IMR-90 (cell line): Measurements from ENCODE around the gene MCM3AP. TPM values are rescaled to one million over a fixed set of nuclear protein-coding genes. Genes with fewer than 3 reads are reported as not detected.
"Not testable (repeated sequence)": the region's sequence is repeated elsewhere in the genome, so short reads cannot be mapped to it uniquely, and the experiment has no call there.

ENCODE experiments used
- ATAC-seq: fragments of 200-7000 bp; cut with Tn5 transposase; 2 replicates; pipeline ENCODE4 v1.9.1; 2020; ENCODE audit warnings: low read depth, mild to moderate bottlenecking, moderate library complexity
- BruUV-seq: library from RNA; stranded (reverse); fragments of 400-500 nt; replicated peaks from 2 replicates; lab custom pipeline; 2021; lab: Mats Ljungman, UMichigan
- CTCF ChIA-PET: fragments of 300-600 bp; formaldehyde crosslinking; extraction: SDS; loops from one replicate; lab custom pipeline; 2021; ENCODE audit warnings: antibody characterized with exemption; lab: Yijun Ruan, JAX
- POLR2A ChIA-PET: fragments of 300-600 bp; sonication (Branson Sonifier 250); formaldehyde crosslinking; loops from one replicate; lab custom pipeline; 2022; ENCODE audit warnings: antibody characterized with exemption; ENCODE audit not compliant: unreplicated experiment; lab: Charles Lee
- DNase-seq: peaks from one replicate; pipeline ENCODE4 v3.0.0; 2013
- H2AFZ ChIP-seq: replicated peaks from 2 replicates; pipeline ENCODE3; 2013; ENCODE audit warnings: low read length, mild to moderate bottlenecking; ENCODE audit not compliant: poor library complexity
- H2AK5ac ChIP-seq: 2 replicates; pipeline ENCODE4 v1.6.1; 2013; ENCODE audit warnings: low read depth, low read length, inconsistent platforms
- H2AK9ac ChIP-seq: replicated peaks from 2 replicates; pipeline ENCODE3; 2013; ENCODE audit warnings: mild to moderate bottlenecking, low read depth, low read length, moderate library complexity; ENCODE audit not compliant: poor library complexity
- H2BK120ac ChIP-seq: 2 replicates; pipeline ENCODE4 v1.6.1; 2013; ENCODE audit warnings: low read depth, low read length, inconsistent platforms
- H2BK15ac ChIP-seq: 3 replicates; pipeline ENCODE4 v1.6.1; 2013; ENCODE audit warnings: low read depth, low read length, inconsistent platforms
- H2BK20ac ChIP-seq: 2 replicates; pipeline ENCODE4 v1.6.1; 2013; ENCODE audit warnings: low read depth, mild to moderate bottlenecking, inconsistent platforms, low read length, moderate library complexity
- H2BK5ac ChIP-seq: 2 replicates; pipeline ENCODE4 v1.6.1; 2013; ENCODE audit warnings: mild to moderate bottlenecking, low read depth, low read length, inconsistent platforms; ENCODE audit not compliant: poor library complexity, severe bottlenecking
- H3K14ac ChIP-seq: replicated peaks from 2 replicates; pipeline ENCODE4 v1.6.1; 2013; ENCODE audit warnings: low read depth, low read length, inconsistent platforms
- H3K18ac ChIP-seq: 2 replicates; pipeline ENCODE4 v1.6.1; 2013; ENCODE audit warnings: low read depth, low read length, control low read depth
- H3K23ac ChIP-seq: 2 replicates; pipeline ENCODE4 v1.6.1; 2013; ENCODE audit warnings: low read depth, low read length, inconsistent platforms
- H3K27ac ChIP-seq: 2 replicates; pipeline ENCODE4 v1.5.1; 2013; ENCODE audit warnings: mild to moderate bottlenecking, control low read depth, low read length; ENCODE audit not compliant: insufficient read depth
- H3K27me3 ChIP-seq: 2 replicates; pipeline ENCODE4 v1.6.1; 2013; ENCODE audit warnings: low read length; ENCODE audit not compliant: control insufficient read depth, insufficient read depth
- H3K36me3 ChIP-seq: 2 replicates; pipeline ENCODE4 v1.6.1; 2013; ENCODE audit warnings: low read length, mixed read lengths; ENCODE audit not compliant: control insufficient read depth, insufficient read depth
- H3K4ac ChIP-seq: 2 replicates; pipeline ENCODE4 v1.6.1; 2013; ENCODE audit warnings: low read depth, low read length, inconsistent platforms
- H3K4me1 ChIP-seq: 2 replicates; pipeline ENCODE4 v1.6.1; 2013; ENCODE audit warnings: low read length, mixed read lengths; ENCODE audit not compliant: control insufficient read depth, insufficient read depth
- H3K4me2 ChIP-seq: 2 replicates; pipeline ENCODE4 v1.6.1; 2013; ENCODE audit warnings: low read depth, mild to moderate bottlenecking, control low read depth, low read length, moderate library complexity
- H3K4me3 ChIP-seq: 2 replicates; pipeline ENCODE4 v1.5.1; 2013; ENCODE audit warnings: low read depth, mild to moderate bottlenecking, control low read depth, low read length, moderate library complexity; ENCODE audit not compliant: insufficient read depth
- H3K56ac ChIP-seq: 2 replicates; pipeline ENCODE4 v1.6.1; 2013; ENCODE audit warnings: low read length, inconsistent platforms; ENCODE audit not compliant: insufficient read depth; ENCODE audit errors: extremely low read depth
- H3K79me1 ChIP-seq, 2 experiments: 2 replicates each; pipeline ENCODE4 v1.6.1; 2013; ENCODE audit warnings: low read length in 2 of 2, inconsistent platforms in 1 of 2, low read depth in 1 of 2
- H3K9ac ChIP-seq: 2 replicates; pipeline ENCODE4 v1.6.1; 2013; ENCODE audit warnings: low read depth, low read length, control low read depth
- H3K9me1 ChIP-seq: 2 replicates; pipeline ENCODE4 v1.6.1; 2013; ENCODE audit warnings: low read length, inconsistent platforms; ENCODE audit not compliant: insufficient read depth
- H3K9me3 ChIP-seq: 2 replicates; pipeline ENCODE4 v1.6.1; 2013; ENCODE audit warnings: low read length; ENCODE audit not compliant: control insufficient read depth, insufficient read depth
- H4K20me1 ChIP-seq: 2 replicates; pipeline ENCODE4 v1.6.1; 2013; ENCODE audit warnings: low read length, inconsistent platforms; ENCODE audit not compliant: insufficient read depth
- H4K5ac ChIP-seq: 2 replicates; pipeline ENCODE4 v1.6.1; 2013; ENCODE audit warnings: mild to moderate bottlenecking, low read depth, low read length, control low read depth
- H4K8ac ChIP-seq, 2 experiments: 2 replicates each; pipeline ENCODE4 v1.6.1; 2013; ENCODE audit warnings: low read depth in 2 of 2, low read length in 2 of 2, control low read depth in 1 of 2, inconsistent platforms in 1 of 2
- H4K91ac ChIP-seq: 2 replicates; pipeline ENCODE4 v1.6.1; 2013; ENCODE audit warnings: low read depth, low read length, inconsistent platforms; ENCODE audit not compliant: insufficient read depth
- WGBS, 2 experiments: methylation state at CpG; one replicate each; pipeline versions ENCODE4 v1.1.5 to v1.1.7; 2013; ENCODE audit warnings: missing lambda C conversion rate in 2 of 2; ENCODE audit not compliant: insufficient read length in 1 of 2; ENCODE audit errors: extremely low coverage in 2 of 2; 5-methylcytosine and 5-hydroxymethylcytosine counted together
- dilution Hi-C: fragments of 300-500 bp; cut with HindIII; formaldehyde crosslinking; loops from one replicate; pipeline ENCODE4 v1.14.3; 2018; ENCODE audit warnings: low sequenced_read_pairs; ENCODE audit not compliant: unreplicated experiment
- in situ Hi-C: fragments of 300-500 bp; cut with MboI; formaldehyde crosslinking; loops from 3 replicates; pipeline ENCODE4 v1.14.3; 2019; ENCODE audit warnings: low sequenced_read_pairs, inconsistent platforms, mixed read lengths
- intact Hi-C: fragments of 100-400 bp; cut with micrococcal nuclease; formaldehyde crosslinking; loops from 2 replicates; pipeline ENCODE4 v1.10.0; 2022
- polyA plus RNA-seq, 3 experiments: library from polyadenylated mRNA; depleted of rRNA; stranded (reverse); fragments of >200 nt; gene quantifications; 2 replicates each; pipeline ENCODE4 v1.2.3, GENCODE V29; 2012; ENCODE audit warnings: low replicate concordance in 1 of 3
- total RNA-seq: library from RNA; depleted of rRNA; stranded (reverse); fragments of >200 nt; gene quantifications from 2 replicates; pipeline ENCODE4 v1.2.3, GENCODE V29; 2012

MCM3AP gene
- total and polyA plus RNA-seq, 2 of the 4 experiments (the other 2 are of a cell fraction): 46.5 to 63.1 TPM

DNA sequence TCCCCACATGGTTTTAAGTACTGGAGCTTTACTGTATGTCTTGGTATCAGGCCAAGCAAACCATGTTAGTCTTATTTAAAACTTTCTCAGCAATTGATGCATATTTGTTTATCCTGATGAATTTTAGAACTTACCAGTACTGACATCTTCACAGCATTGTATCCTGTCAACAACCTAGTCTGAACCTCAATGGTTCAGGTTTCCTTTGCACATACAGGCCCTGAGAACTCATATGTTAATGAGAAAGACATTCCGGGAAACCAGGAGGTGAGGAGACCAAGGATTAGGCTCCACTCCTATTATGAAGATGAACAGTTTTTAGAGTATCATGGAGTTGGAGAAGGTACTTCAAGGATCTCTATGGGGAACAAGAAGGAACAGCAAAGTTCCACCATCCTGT, 43.8 kb downstream of the MCM3AP start:
- in situ Hi-C loops: not testable (repeated sequence)
- WGBS, 2 experiments: no CpG with 5 or more reads among the region's 1 CpG

More for the DNA sequence above, 43.8 kb downstream of the MCM3AP start:
- H2BK120ac ChIP-seq, H3K23ac ChIP-seq, H3K27me3 ChIP-seq, H3K56ac ChIP-seq, H4K91ac ChIP-seq, ATAC-seq, H3K4me2 ChIP-seq, H4K8ac ChIP-seq, H3K27ac ChIP-seq, POLR2A ChIA-PET, H2AK9ac ChIP-seq, H2BK20ac ChIP-seq, H3K9me3 ChIP-seq, H3K4ac ChIP-seq, CTCF ChIA-PET, DNase-seq, H2BK5ac ChIP-seq, H4K20me1 ChIP-seq, H2AK5ac ChIP-seq, H3K18ac ChIP-seq, dilution Hi-C loops, H3K4me3 ChIP-seq, H2AFZ ChIP-seq, H3K9ac ChIP-seq, BruUV-seq, H2BK15ac ChIP-seq, H3K4me1 ChIP-seq, H3K14ac ChIP-seq, H4K5ac ChIP-seq: not testable (repeated sequence)
- H3K36me3 ChIP-seq: peaks cover 69% of the 10 kb centered on the region
- H3K79me1 ChIP-seq: peaks cover 1 to 17% of the 10 kb centered on the region in 2 experiments
- intact Hi-C loops: loop anchor here (5.0 kb wide), 1 partner anchor 41 kb away; no protein-coding TSS in a partner anchor
- peaks cover 20% of the 10 kb centered on the region for H3K9me1 ChIP-seq
